KBM-7 (cell line): ENCODE data around the gene B3GNT9.
A peak's percentile ranks its signal among the peaks of the same experiment; 100 is the strongest.

Experiments used
- DNase-seq: peaks from one replicate; pipeline ENCODE4 v3.0.0-alpha.2; 2015
- in situ Hi-C: fragments of 300-500 bp; cut with MboI; formaldehyde crosslinking; loops from 2 replicates; pipeline ENCODE4 v1.14.3; 2020; ENCODE audit warnings: low sequenced_read_pairs, low pct_unique_long_range_greater_than_20kb, mixed read lengths

Gene B3GNT9

DNA sequence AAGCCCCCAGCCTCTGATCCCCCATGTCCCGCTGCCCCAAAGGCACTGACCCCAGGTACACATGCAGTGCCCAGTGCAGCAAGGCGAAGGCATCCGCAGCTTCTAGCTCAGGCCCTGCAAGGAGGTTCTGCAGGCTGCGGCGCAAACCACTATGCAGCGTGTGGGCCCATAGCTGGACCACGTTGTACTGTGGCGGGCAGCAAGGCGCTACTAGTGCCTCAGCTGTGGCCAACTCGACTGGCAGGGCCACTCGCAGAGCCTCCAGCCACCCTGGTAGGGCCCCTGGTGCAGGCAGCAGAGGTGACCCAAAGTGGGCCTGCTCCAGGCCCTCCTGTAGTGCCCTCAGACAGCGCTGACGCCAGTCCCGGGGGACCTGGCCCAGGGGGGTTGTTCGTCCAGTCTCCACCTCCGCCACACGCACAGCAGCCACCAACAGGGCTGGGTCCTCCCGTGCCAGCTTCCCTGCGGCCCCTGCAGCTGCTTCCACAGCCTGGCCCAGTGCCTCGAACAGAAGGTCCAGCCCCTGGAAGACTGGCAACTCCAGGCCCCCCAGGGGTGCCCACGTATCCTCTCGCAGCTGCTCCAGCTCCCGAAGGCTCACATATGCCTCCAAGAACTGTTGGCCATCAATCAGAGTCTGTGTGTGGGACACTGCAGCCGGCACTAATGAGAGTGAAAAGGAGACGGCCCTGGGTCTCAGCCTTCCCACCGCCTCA, 36.5 kb upstream of the B3GNT9 start:
- in situ Hi-C loops: no loop called here
- no peak for DNase-seq

- DNase-seq: no peak
- in situ Hi-C loops: no loop called here
Measured at GRCh38 chr16:67186550-67186950, 35.8 kb upstream of the B3GNT9 start.

DNA sequence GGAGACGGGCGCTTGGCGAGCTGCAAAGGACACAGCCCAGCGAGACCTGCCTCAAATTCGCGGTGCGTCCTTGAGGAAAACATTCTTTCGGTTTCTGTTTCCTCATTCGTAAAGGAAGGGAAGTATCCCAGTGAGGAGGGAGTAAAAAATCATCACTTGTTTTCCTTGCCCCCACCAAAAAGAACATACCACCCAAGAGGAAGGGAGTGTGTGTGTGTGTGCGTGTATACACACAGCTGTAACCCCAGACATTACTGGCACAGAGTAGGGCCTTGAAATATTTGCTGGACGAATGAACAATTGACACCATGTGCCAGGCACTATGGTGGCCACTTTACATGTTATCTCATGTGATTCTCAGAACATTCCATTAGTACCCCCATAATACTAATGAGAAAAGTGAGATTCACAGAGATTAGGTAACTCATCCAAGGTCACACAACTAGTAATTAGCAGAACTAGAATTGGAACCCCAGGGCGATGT, 34.9 kb upstream of the B3GNT9 start:
- no peak for DNase-seq
- in situ Hi-C loops: no loop called here

GRCh38 chr16:67184995-67185650, 34.3 kb upstream of the B3GNT9 start:
- peak; percentile 88 for DNase-seq
- in situ Hi-C loops: no loop called here

DNA sequence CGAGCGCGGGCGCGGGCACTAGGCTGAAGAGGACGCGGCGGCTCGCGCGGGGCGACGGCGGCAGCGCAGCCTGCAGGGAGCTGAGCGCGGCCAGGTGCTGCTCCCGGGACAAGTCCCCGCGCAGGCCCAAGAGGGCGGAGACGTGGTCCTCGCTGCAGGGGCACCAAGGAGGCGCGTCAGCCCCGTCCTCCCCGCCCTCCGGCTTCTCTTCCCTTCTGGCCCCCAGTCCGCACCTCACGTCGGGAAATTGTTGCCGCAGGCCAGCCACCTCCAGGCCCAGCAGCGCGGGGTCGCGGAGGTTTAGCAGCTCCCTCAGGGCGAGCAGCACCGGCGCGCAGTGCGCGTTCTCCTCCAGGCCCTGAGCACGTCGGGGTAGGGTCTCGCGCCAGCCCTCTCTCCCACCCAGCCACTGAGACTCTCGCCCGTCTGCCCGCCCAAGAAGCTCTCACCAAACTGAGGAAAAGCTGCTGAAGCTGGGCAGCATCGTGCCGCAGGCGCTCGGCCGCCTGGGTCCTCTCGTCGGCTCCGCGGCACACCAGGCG, 33.7 kb upstream of the B3GNT9 start:
- in situ Hi-C loops: no loop called here
- no peak for DNase-seq

DNA sequence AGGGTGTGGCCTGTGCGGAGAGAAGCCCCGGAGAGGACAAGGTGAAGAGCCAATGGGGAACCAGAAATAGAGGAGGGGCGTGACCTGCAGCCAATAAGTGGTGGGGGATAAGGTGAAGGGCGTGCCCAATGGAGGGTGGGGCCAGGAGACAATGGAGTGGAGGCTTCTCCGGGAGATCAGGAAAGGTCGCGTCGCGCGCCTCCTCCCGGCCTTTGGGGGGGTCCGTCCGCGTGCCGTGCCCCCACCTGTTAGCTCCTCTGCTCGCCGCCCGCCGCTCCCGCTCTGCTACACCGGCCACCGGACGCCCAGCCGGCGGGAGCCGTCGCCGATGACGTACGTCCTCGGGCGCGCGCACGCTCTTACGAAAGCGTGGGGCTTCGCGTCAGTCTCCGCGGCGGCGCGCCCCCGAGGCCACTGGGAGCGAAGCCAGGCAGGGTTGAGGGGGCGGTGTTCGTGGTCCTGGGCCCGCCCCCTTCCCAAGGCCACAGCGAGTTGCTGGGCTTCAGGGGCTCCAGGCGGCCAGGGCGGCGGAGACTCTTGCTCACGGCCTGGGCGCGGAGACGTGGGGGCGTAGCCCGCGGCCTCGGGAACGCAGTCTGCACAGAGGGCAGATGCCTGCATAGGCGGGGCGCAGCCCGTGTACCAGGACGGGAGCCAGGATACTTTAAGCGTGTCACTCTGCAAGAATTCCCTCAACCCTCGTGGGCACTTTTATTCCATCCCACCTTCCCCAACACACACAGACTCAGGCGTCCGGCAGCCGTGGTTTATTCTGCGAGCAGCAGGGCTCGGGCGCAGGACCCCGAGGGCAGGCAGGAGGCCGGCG, 33.0 kb upstream of the B3GNT9 start, which contains the start of gene MATCAP1:
MATCAP1 (minus strand) TSS at position 337 of the 826 bp plus-strand sequence. CDS start 3,353 bp downstream, outside the sequence.
- in situ Hi-C loops: no loop called here
- DNase-seq: peak; percentile 98

DNA sequence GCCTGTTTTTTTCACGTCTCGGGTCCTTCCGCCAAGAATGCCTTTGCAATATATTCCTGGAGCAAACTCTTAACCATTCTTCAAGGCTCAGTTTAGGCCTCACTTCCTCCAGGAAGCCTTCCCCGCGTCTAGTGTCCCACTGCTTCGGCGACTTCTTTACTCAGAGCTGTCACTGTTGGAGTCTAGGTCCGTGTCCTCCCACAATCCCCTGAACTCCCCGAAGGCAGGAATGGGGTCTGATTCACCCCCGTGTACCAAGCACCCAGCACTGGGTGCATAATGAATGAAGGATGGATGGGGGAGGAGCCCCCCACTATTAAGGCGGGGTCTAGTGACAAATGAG, 32.5 kb upstream of the B3GNT9 start:
- DNase-seq: no peak
- in situ Hi-C loops: no loop called here

GRCh38 chr16:67182288-67182687, 31.5 kb upstream of the B3GNT9 start:
- in situ Hi-C loops: no loop called here

GRCh38 chr16:67181346-67181745, 30.5 kb upstream of the B3GNT9 start:
- in situ Hi-C loops: no loop called here
- no peak for DNase-seq

More at GRCh38 chr16:67182288-67182687, 31.5 kb upstream of the B3GNT9 start:
- peak; percentile 27 for DNase-seq

DNA sequence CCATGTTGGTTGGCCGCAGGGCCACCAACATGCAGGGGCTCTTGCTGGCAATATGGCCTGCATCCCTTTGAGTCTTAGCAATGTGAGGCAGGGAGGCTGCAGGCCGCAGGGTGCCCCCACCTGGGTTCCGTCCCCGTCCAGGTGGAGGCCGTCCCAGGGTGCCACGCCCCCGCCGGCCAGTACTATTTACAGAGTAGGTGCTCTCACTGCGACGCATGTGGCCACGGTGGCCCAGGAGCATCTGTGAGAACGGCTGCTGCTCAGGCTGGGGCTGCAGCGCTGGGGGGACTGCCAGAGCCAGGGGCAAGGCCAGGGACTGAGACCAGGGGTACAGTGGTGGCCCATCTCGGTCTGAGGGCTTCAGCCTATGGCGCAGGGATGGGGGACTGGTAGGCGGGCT, 29.4 kb upstream of the B3GNT9 start:
- no peak for DNase-seq
- in situ Hi-C loops: no loop called here

DNA sequence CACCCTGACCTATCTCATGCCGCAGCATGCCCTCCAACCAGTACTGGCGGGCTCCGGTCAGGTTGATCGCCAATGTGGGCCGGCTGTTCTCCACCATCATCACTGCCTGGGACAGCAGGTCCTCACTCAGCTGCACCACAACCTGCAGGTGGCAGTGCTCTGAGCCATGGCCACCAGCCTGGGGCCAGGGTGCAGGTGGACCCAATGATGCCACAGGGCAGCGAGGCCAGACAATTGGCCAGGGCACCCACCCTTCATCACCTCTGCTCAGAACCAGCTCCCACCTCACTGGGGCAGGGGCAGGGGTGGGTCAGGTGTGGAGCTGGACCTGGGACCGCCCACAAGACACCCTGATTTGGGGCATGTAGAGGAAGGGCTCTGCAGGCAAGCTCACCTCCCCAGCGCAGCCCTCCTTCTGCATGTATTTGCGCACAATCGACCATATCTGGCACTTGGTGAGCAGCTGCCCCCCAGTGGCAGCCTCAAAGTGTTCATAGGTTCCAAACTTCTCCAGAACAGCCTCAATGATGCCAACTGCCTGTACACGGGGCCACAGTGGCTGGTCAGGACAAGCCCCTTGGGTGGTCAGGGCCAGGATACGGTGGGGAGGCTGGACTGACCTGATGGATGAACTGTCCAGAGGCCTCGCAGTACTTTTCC, 28.8 kb upstream of the B3GNT9 start:
- in situ Hi-C loops: no loop called here
- peak; percentile 25 for DNase-seq

- no peak for DNase-seq
- in situ Hi-C loops: no loop called here
Measured at GRCh38 chr16:67177743-67178699, 27.2 kb upstream of the B3GNT9 start.

DNA sequence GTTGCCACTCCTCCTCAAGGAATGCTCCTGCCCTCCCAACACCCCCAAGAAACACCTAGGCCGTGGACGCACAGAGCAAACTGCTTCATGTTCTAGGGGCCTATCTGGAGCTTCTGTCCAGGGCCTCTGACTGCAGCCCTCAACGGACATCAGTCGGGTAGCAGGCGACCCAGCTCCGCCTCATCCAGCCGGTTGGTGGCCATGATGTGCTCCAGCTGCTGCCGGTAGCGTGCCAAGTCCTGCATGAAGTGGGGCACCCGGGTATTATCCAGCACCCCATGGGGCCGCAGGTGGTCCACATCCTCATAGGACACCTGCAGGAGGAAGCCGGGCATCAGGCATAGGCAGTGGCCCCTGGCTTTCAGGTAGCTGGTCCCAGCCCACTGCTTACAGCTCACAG, 25.9 kb upstream of the B3GNT9 start:
- in situ Hi-C loops: no loop called here
- DNase-seq: no peak

DNA sequence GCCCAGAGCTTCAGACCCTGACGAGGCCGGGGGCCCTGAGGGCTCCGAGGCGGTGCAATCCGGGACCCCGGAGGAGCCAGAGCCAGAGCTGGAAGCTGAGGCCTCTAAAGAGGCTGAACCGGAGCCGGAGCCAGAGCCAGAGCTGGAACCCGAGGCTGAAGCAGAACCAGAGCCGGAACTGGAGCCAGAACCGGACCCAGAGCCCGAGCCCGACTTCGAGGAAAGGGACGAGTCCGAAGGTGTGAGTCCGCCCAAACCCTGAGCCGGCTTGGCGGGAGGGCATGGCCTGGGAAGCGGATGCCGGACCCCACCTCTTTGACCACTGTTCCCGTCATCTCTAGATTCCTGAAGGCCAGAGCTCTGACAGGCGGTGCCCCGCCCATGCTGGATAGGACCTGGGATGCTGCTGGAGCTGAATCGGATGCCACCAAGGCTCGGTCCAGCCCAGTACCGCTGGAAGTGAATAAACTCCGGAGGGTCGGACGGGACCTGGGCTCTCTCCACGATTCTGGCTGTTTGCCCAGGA, 24.0 kb upstream of the B3GNT9 start:
- DNase-seq: no peak
- in situ Hi-C loops: no loop called here

DNA sequence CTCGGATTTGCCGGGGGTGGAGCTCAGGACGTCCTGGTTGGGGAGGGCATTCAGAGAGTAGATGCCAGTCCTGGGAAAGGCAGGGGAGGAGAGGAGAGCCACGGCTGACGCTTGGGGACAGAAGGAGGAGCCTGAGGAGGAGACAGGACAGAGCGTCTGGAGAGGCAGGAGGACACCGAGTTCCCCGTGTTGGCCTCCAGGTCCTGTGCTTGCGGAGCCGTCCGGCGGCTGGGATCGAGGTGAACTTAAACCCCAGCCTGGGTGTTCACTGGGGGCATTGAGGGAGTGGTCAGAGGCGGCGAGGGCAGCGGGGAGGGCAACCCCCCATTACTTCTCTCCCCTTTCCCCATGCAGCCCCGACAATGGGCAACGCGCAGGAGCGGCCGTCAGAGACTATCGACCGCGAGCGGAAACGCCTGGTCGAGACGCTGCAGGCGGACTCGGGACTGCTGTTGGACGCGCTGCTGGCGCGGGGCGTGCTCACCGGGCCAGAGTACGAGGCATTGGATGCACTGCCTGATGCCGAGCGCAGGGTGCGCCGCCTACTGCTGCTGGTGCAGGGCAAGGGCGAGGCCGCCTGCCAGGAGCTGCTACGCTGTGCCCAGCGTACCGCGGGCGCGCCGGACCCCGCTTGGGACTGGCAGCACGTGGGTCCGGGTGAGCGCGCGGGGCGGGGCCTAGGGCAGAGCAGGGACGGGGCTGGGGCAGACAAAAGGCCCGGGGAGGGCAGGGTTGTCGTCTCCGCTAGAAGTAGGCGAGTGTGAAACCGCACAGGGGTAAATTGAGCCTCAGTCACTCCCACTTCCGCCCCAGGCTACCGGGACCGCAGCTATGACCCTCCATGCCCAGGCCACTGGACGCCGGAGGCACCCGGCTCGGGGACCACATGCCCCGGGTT, 23.3 kb upstream of the B3GNT9 start:
- peak; percentile 80 for DNase-seq
- in situ Hi-C loops: no loop called here

DNA sequence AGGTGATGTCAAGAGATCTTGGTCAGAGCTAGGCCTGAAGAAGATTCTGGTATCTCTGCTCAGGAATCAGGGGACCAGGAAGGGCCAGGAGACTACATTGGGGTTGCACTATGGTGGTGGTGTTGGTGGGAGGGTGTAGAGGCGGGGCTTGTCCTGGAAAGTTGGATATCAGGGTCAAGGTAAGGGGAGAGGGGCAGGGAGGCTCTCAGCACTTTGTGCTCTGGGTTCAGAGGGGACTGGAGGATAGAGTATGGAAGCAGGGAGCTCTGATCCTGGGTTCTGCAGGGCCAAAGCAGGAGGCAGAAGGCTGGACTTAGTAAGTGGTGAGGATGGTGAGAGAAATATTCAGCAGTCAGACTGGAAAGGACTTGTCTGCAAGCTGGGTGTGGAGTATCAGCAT, 22.5 kb upstream of the B3GNT9 start:
- in situ Hi-C loops: no loop called here
- DNase-seq: no peak
